ENCODE results near the gene SPTBN4.
"Not testable (repeated sequence)": the region's sequence is repeated elsewhere in the genome, so short reads cannot be mapped to it uniquely, and the experiment has no call there.

The SPTBN4 gene

GRCh38 chr19:40466985-40467734 is at the start of gene SPTBN4:
TSS of gene SPTBN4 (plus strand) at chr19:40467001. CDS start at chr19:40472622, 5,621 bp downstream.
- DNase-seq, result no peak

DNA sequence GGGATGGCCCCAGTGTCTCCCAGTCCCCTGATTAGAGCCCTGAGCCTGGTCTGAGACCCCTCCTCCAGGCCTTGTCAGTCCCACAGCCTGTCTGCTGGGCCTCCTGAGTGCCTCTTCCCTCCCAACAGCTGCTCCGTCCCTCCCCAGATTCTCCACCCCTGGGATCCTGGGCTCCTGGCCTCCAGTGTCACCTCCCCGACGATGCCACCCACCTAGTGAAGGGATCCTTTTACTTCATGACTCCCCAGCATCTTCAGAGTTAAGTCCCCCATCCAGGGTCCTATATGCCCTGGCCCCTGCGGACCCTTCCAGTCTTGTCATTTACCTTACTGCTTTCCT is 49.2 kb upstream of the SPTBN4 start:
- no peak for DNase-seq

GRCh38 chr19:40418040-40418439 is 48.8 kb upstream of the SPTBN4 start:
- DNase-seq, result no peak

DNA sequence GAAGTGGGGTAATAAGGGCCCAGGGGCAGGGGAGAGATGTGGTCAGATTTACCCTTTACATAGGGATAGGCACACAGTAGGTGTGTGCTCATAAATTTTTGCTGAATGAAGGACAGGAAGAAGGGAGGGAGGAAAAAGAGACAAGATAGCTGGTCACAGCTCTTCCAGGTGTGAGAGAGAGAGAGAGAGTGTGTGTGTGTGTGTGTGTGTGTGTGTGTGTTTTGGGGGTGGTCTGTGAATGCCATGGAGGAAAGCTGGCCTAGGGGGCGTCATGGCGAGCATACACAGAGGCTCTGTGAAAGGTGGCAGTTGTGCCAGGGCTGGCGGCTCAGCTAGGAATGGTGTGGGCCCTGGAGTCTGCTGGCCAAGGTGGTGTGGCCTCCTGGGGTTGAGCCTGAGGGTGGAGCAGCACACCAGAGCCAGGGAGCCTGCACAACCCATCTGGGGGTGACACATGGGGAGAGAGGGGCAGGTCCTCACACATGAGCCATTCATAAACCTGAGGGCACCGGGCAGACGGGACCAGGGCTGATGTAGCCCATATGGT is 47.7 kb upstream of the SPTBN4 start:
- no peak for DNase-seq

DNA sequence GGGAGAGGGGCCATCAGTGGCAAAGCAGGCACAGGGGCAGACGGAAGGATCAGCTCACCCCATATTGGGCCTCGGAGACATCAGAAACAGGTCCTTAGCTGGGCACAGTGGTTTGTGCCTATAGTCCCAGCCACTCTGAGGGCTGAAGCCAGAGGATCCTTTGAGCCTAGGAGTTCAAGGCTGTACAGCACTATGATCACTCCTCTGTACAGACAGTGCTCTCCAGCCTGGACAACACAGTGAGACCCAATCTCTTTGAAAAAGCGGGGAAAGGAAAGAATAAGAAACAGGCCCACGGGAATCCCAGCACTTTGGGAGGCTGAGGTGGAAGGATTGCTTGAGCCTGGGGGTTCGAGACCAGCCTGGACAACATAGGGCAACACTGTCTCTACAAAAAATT is 47.0 kb upstream of the SPTBN4 start:
- no peak for DNase-seq

DNA sequence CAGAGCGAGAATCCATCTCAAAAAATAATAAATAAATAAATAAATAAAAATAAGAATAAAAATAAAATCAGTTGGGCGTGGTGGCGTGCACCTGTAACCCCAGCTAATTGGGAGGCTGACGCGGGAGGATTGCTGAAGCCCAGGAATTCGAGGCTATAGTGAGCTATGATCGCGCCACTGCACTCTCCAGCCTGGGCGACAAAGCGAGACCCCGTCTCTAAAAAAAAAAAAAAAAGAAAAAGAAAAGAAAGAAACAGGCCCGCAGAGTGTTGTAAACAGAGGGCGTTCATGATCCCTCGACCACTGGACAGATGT is 46.4 kb upstream of the SPTBN4 start:
- no peak for DNase-seq

DNA sequence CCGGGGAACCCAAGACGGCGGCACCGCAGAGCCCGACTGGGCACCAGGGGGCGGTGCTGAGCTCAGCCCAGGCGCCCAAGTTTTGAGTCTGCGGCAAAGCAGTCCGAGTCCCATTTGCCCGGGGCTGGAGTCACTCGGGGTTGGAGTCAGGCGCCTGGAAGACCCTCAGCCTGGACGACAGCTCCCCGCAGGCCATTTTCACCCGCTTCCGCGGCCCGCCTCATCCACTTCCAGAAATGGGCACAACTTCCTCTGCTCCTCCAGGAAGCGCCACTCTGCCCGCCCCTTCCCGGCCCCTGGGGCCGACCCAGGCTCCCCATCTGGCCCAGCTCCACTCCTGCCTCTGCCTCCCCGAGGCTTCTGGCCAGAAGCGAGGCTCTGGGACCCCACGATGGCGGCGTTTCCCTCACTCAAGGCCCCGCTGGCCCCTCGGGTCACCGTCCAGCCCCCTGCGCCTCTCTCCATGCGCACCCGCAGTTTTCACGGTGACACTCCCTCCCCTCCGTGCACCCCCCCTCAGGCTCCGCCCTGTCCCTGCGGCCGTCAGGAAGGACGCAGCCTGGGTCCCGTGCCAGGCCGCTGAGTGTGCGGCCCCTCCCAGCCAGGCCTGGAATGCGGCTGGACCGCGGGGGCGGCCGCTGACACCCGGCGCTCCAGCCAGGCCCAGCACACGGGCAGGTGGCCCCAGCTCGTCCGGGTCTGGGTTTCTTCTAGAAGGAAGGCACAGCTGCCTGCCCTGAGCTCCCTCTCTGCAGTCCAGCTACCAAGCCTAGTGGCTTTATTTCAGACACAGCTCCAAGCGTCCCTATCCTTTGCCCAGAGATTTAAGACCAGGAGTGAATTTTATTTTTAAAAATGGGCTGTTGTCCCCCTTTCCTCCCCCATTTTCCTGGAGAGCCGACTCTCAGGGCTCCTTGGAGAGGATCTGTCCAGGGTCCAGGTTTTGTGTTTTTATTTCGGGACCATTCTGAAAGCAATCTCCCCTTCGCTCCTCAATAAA is 45.7 kb upstream of the SPTBN4 start:
- DNase-seq, result peak; percentile 58

GRCh38 chr19:40421993-40422747 is 44.6 kb upstream of the SPTBN4 start:
- DNase-seq, result no peak

GRCh38 chr19:40422748-40423566 is 43.8 kb upstream of the SPTBN4 start:
- no peak for DNase-seq

GRCh38 chr19:40423938-40424337 is 42.9 kb upstream of the SPTBN4 start:
- DNase-seq, result no peak

DNA sequence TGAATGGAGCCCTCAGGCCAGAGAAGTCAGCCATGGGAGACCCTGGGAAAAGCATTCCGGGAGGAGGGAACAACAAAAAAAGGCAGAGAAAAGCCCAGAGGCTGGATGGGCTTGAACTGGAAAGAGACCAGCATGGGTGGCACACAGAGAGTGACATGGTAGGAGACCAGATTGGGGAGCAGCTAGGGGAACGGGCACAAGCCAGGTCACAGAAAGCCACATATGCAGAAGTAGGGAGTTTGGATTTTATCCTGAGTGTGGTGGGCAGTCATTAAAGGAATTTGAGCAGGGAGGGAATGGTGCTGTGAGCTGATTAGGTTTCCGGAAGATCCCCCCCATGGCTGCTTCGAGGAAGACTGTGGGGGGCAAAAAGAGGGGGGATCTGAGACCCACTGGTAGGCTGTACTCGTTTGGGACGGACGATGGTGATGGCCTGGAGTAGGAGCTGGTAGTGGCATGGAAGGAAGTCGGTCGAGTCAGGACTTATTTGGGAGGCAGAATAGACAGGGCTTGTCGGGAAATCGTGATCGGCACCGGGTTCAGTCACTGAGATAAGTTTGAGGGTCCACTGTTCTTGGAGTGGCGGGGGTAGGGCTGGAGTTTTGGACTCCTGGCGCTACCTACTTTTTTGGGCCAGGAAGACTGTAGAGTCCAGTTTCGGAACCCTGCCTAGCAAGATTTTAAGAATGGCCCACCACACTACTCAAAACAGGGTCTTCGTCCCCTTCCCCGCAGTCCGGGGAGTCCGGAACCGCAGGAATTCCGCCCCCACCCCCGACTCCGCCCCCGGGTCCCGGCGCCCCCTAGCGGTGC is 42.0 kb upstream of the SPTBN4 start:
- no peak for DNase-seq

DNA sequence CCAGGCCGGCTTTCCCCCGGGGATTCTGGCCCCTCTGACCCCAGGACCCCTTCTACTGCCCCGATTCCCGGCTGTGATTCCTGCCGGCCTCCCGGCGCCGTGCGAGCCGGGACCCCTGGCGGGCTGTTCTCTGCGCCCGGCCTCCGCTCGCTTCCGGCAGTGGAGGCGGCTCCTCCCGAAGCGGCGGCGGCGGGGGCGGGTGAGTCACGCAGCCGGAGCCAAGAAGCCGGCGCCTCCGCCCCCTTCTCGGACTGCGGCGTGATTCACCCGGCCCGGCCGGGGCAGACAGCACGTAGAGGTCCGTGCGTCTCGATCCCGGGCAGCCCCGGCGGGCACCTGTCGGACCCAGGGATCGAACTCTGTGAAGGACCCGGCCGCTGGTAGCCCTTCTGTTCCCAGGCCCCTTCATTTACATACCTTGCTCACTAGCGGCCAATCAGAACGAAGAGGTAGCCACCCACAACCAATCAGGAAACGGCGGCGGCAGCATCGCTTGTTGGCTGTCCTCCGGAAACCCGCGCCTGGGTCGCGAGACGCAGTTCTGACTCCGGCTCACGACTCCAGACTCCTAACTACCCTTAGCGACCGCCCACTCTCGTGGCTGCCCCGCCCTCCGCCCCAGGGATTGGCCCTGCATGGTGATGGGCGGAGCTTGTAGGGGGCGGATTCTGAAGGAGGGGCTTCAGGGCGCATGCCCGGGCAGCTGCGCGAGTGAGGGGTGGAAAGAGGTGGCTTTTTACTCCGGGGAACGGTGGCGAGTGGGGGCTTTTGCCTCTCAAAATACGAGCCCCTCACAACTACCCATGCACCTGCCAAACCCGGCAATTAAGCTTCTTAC is 41.1 kb upstream of the SPTBN4 start, which contains the start of gene SERTAD1:
TSS of gene SERTAD1 (minus strand) at position 543 of the 838 bp plus-strand sequence. CDS start 2,446 bp downstream, outside the sequence.
- DNase-seq, result peak; percentile 96

- not testable (repeated sequence) for DNase-seq
Observed at GRCh38 chr19:40428197-40428596, 38.6 kb upstream of the SPTBN4 start.

- DNase-seq, result not testable (repeated sequence)
Observed at GRCh38 chr19:40430242-40430641, 36.6 kb upstream of the SPTBN4 start.

- DNase-seq, result no peak
Observed at GRCh38 chr19:40431698-40432097, 35.1 kb upstream of the SPTBN4 start.

DNA sequence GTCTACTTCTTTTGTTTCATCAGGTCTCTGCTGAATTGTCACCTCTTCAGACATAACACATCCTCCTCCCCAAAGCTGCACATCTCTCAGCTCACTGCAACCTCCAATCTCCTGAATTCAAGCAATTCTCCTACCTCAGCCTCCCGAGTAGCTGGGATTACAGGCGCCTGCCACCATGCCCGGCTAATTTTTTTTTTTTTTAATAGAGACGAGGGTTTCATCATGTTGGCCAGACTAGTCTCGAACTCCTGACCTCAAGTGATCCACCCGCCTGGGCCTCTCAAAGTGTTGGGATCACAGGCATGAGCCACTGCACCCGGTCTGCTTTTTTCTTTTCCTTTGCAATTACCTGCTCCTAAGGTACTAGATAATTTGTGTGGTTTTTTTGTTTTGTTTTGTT is 34.0 kb upstream of the SPTBN4 start:
- DNase-seq, result not testable (repeated sequence)

DNA sequence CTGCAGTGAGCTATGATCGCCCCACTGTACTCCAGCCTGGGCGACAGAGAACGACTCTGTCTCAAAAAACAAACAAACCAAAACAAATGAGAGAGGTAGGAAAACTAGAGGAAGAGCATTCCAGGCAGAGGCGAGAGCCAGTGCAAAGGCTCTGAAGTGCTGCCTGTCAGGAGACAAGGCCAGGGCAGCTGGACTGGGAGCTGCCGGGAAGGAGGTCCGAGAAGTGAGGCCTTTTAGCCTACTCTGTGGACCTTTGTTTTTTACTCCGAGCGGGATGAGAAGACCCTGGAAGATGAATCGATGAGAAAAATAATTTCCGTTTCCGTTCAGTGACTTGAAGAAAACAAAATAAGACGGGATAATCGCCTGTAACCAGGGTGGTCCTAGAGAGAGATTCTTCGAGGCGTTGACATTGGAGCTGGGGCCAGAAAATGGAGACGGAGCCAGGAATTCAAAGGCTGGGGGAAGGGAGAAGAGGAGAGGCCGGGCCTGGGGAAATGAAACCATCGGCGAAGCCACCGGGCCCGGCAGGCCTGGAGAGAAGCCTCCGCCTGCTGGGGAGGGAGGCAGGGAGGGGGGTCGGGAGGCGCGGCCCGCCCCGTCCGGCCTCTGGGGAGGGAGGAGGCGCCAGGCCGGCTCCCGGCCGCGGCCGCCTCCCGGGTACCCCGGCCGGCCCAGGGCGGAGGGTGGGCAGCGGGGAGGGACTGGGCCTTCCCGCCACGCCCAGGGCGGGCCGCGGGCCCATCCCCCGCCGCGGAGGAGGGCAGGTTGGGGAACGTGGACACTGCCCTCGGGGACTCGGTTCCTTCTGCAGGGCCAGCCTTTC is 33.2 kb upstream of the SPTBN4 start:
- DNase-seq, result peak; percentile 79

GRCh38 chr19:40438284-40438683 is 28.5 kb upstream of the SPTBN4 start:
- no peak for DNase-seq

DNA sequence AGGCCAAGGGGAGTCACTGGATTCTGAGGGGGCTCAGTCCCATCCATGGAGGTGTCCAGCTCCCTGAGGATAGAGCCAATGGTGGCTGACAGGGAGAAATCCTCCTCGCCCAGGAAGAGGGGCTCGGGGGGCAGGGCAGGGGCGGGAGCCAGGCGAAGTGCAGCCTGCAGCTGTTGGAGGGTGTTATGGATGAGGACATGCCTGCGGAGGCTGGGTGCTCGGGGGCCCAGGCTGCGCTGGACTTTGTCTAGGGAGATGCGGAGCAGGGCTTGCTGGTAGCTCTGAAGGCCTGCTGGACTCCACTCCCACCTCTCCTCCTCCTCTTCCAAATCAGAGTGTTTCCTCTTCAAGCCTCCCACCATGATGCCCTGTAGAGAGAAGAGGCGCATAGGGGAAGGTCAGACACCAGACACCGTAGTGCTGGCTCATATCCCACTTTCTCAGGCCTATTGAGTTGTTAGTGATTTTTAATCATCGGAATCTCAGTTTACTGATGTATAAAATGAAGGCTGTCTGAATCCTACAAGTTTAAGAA is 25.0 kb upstream of the SPTBN4 start:
- DNase-seq, result no peak
